ENCODE results near the gene OR5AP2. TPM values are rescaled to one million over a fixed set of nuclear protein-coding genes. Genes with fewer than 3 reads are reported as not detected.
"Not testable (repeated sequence)": the region's sequence is repeated elsewhere in the genome, so short reads cannot be mapped to it uniquely, and the experiment has no call there.

Gene OR5AP2
- total RNA-seq, 3 donors from 2014 or later (not counting 1 experiment from before 2014, with no cell fraction given) = not detected

- Histone ChIP-seq H3K4me1 (ENCODE audit: control insufficient read depth, insufficient read depth, low read length) (no peaks in the 10 kb centered on the region), H3K36me3 (ENCODE audit: control insufficient read depth, insufficient read depth, low read length) (no peaks in the 10 kb centered on the region), H3K27ac (ENCODE audit: low read length) (no peak overlapping the region), H3K27me3 (ENCODE audit: control insufficient read depth, insufficient read depth, low read length) (no peaks in the 10 kb centered on the region), H3K9me3 (ENCODE audit: control insufficient read depth, insufficient read depth, low read length) (peaks cover 3% of the 10 kb centered on the region), H3K4me3 (ENCODE audit: low read length) (no peak overlapping the region)
- TF ChIP-seq, protein P1, sequence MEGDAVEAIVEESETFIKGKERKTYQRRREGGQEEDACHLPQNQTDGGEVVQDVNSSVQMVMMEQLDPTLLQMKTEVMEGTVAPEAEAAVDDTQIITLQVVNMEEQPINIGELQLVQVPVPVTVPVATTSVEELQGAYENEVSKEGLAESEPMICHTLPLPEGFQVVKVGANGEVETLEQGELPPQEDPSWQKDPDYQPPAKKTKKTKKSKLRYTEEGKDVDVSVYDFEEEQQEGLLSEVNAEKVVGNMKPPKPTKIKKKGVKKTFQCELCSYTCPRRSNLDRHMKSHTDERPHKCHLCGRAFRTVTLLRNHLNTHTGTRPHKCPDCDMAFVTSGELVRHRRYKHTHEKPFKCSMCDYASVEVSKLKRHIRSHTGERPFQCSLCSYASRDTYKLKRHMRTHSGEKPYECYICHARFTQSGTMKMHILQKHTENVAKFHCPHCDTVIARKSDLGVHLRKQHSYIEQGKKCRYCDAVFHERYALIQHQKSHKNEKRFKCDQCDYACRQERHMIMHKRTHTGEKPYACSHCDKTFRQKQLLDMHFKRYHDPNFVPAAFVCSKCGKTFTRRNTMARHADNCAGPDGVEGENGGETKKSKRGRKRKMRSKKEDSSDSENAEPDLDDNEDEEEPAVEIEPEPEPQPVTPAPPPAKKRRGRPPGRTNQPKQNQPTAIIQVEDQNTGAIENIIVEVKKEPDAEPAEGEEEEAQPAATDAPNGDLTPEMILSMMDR (IDR thresholded peaks at IDR 0.05) = no peak
- Mint-ChIP-seq H3K36me3 (no peaks in the 10 kb centered on the region), H3K9me3 (peaks cover 6 to 7% of the 10 kb centered on the region in 2 donors), H3K4me3 (no peak overlapping the region), H3K27ac (no peak overlapping the region), H3K4me1 (no peaks in the 10 kb centered on the region), H3K27me3 (ENCODE audit: low read depth in 2 of 2) (no peaks in the 10 kb centered on the region)
- WGBS (ENCODE audit: insufficient coverage) = 67% methylated on average over 1 of the region's 1 CpG
- intact Hi-C loops (cut with micrococcal nuclease) = no loop called here
- no peak for ATAC-seq
- DNase-seq = no peak
Observed at GRCh38 chr11:56611174-56611573, 31.1 kb downstream of the OR5AP2 start.

GRCh38 chr11:56592088-56592717 is 50.0 kb downstream of the OR5AP2 start:
- 89% methylated on average over 16 of the region's 20 CpGs for WGBS (ENCODE audit: insufficient coverage)
- intact Hi-C loops (cut with micrococcal nuclease); DNase-seq; H3K36me3 Mint-ChIP-seq; H3K36me3 ChIP-seq (ENCODE audit: control insufficient read depth, insufficient read depth, low read length); H3K27me3 ChIP-seq (ENCODE audit: control insufficient read depth, insufficient read depth, low read length); H3K9me3 ChIP-seq (ENCODE audit: control insufficient read depth, insufficient read depth, low read length); H3K4me1 ChIP-seq (ENCODE audit: control insufficient read depth, insufficient read depth, low read length); H3K27ac ChIP-seq (ENCODE audit: low read length); H3K27ac Mint-ChIP-seq; ATAC-seq; H3K4me3 Mint-ChIP-seq; H3K27me3 Mint-ChIP-seq (ENCODE audit: low read depth in 2 of 2); H3K9me3 Mint-ChIP-seq; H3K4me1 Mint-ChIP-seq; H3K4me3 ChIP-seq (ENCODE audit: low read length): not testable (repeated sequence)

Other genes starting within 250 kb of the OR5AP2 start
- not detected for gene OR5AL1, start 229.7 kb downstream of the OR5AP2 start, total RNA-seq
- gene OR5M3, start 169.1 kb downstream of the OR5AP2 start, total RNA-seq = not detected
- not detected for gene OR5M8, start 151.1 kb downstream of the OR5AP2 start, total RNA-seq
- not detected for gene OR5M11, start 99.2 kb downstream of the OR5AP2 start, total RNA-seq
- not detected for gene OR5M10, start 64.7 kb downstream of the OR5AP2 start, total RNA-seq
- not detected for gene OR5M1, start 27.6 kb downstream of the OR5AP2 start, total RNA-seq
- not detected for gene OR5AR1, start 21.2 kb upstream of the OR5AP2 start, total RNA-seq
- not detected for gene OR9G1, start 56.7 kb upstream of the OR5AP2 start, total RNA-seq
- not detected for gene OR9G4, start 106.3 kb upstream of the OR5AP2 start, total RNA-seq

All from natural killer cell (primary cell).